NB4 (cell line): Measurements from ENCODE around the gene KIF18B.

Source experiments
- CTCF ChIP-seq: IDR thresholded peaks from one replicate; pipeline ENCODE4 v1.5.1; 2012; ENCODE audit warnings: low read depth, low read length
- MAX ChIP-seq: IDR thresholded peaks from 2 replicates; pipeline ENCODE4 v1.6.1; 2011; ENCODE audit warnings: low read depth, low read length
- MYC ChIP-seq: IDR thresholded peaks from 2 replicates; pipeline ENCODE4 v1.6.1; 2011; ENCODE audit warnings: low read depth, low read length
- POLR2A ChIP-seq: IDR thresholded peaks from 2 replicates; pipeline ENCODE4 v1.6.1; 2011; ENCODE audit warnings: mild to moderate bottlenecking; ENCODE audit not compliant: insufficient read length; ENCODE audit errors: extremely low read depth

GRCh38 chr17:44902135-44902760 is 45.3 kb downstream of the KIF18B start:
- no peak for TF ChIP-seq CTCF
- no peak for TF ChIP-seq MYC
- no peak for TF ChIP-seq POLR2A
- no peak for TF ChIP-seq MAX
